B cell (primary cell): ENCODE data around the gene RNPEPL1. TPM values are rescaled to one million over a fixed set of nuclear protein-coding genes. Genes with fewer than 3 reads are reported as not detected.

Source experiments
- ATAC-seq: fragments of 200-7000 bp; cut with Tn5 transposase; one replicate; pipeline ENCODE4 v1.10.0; 2021; ENCODE audit warnings: low read depth, mild to moderate bottlenecking, moderate number of reproducible peaks, moderate library complexity
- CTCF ChIA-PET: fragments of 350-600 bp; sonication (Branson Sonifier 250); formaldehyde crosslinking; loops from one replicate; lab custom pipeline; 2021; ENCODE audit warnings: antibody characterized with exemption, inconsistent platforms; lab: Charles Lee
- POLR2A ChIA-PET: fragments of 350-600 bp; sonication (Branson Sonifier 250); formaldehyde crosslinking; loops from one replicate; lab custom pipeline; 2021; ENCODE audit warnings: antibody characterized with exemption; lab: Charles Lee
- DNase-seq: peaks from one replicate; pipeline ENCODE4 v3.0.0; 2013
- H2AFZ ChIP-seq: 2 replicates; pipeline ENCODE4 v1.6.1; 2012; ENCODE audit warnings: mild to moderate bottlenecking, low read depth, low read length; ENCODE audit not compliant: insufficient read depth, poor library complexity, severe bottlenecking
- H3K27ac ChIP-seq, 2 donors: 1 replicate in 1 of 2; 2 replicates in 1 of 2; pipeline ENCODE4 v1.5.1; 2012 to 2013; ENCODE audit warnings: low read length in 2 of 2, mild to moderate bottlenecking in 2 of 2, moderate library complexity in 1 of 2
- H3K27me3 ChIP-seq, 4 experiments: fragments of 200-600 bp in 1 of 4; sonication (generic) in 1 of 4; replicated peaks in 1 of 4; 1 replicate in 2 of 4; 2 replicates in 2 of 4; pipeline versions ENCODE4 v1.6.1 to v1.7.0; 2013 to 2016; ENCODE audit warnings: low read length in 3 of 4, mild to moderate bottlenecking in 2 of 4, mixed read lengths in 1 of 4, moderate library complexity in 1 of 4; ENCODE audit not compliant: insufficient read depth in 4 of 4, control insufficient read depth in 3 of 4; ENCODE audit errors: control extremely low read depth in 1 of 4
- H3K36me3 ChIP-seq, 2 experiments: replicated peaks in 1 of 2; 1 replicate in 1 of 2; 2 replicates in 1 of 2; pipeline versions ENCODE4 v1.6.1 to v1.7.1; 2013; ENCODE audit warnings: low read length in 1 of 2; ENCODE audit not compliant: insufficient read depth in 2 of 2, control insufficient read depth in 1 of 2; ENCODE audit errors: control extremely low read depth in 1 of 2, extremely low read depth in 1 of 2
- H3K4me1 ChIP-seq, 2 donors: fragments of 200-600 bp in 1 of 2; sonication (generic) in 1 of 2; 1 replicate in 1 of 2; 2 replicates in 1 of 2; pipeline versions ENCODE4 v1.5.1 to v1.6.1; 2013 to 2017; ENCODE audit warnings: low read length in 2 of 2; ENCODE audit not compliant: control insufficient read depth in 2 of 2, insufficient read depth in 2 of 2
- H3K4me2 ChIP-seq: replicated peaks from 2 replicates; pipeline ENCODE3; 2012; ENCODE audit warnings: mild to moderate bottlenecking, low read depth, low read length; ENCODE audit not compliant: poor library complexity, severe bottlenecking
- H3K4me3 ChIP-seq, 5 experiments: fragments of 200-600 bp in 1 of 5; sonication (generic) in 1 of 5; 1 replicate in 3 of 5; 2 replicates in 2 of 5; pipeline versions ENCODE4 v1.5.1 to v1.7.0; 2011 to 2016; ENCODE audit warnings: low read length in 4 of 5, mild to moderate bottlenecking in 4 of 5, low read depth in 2 of 5, control low read depth in 1 of 5, moderate library complexity in 1 of 5; ENCODE audit not compliant: insufficient read depth in 1 of 5; ENCODE audit errors: control extremely low read depth in 1 of 5, extremely low read depth in 1 of 5
- H3K79me2 ChIP-seq: fragments of 200-600 bp; sonication (generic); one replicate; pipeline ENCODE4 v1.6.0; 2016; ENCODE audit warnings: low read length; ENCODE audit not compliant: control insufficient read depth, insufficient read depth
- H3K9ac ChIP-seq: fragments of 200-600 bp; sonication (generic); 2 replicates; pipeline ENCODE4 v1.6.1; 2017; ENCODE audit warnings: mild to moderate bottlenecking, low read length, moderate library complexity
- H3K9me3 ChIP-seq, 3 donors: one replicate each; pipeline versions ENCODE4 v1.6.1 to v1.7.1; 2013; ENCODE audit warnings: low read length in 2 of 3; ENCODE audit not compliant: control insufficient read depth in 2 of 3, insufficient read depth in 1 of 3; ENCODE audit errors: control extremely low read depth in 1 of 3
- H4K20me1 ChIP-seq: 2 replicates; pipeline ENCODE4 v1.6.0; 2012; ENCODE audit warnings: mild to moderate bottlenecking, low read length; ENCODE audit not compliant: insufficient read depth, control insufficient read depth, poor library complexity, severe bottlenecking
- H3K27ac Mint-ChIP-seq: one replicate; pipeline ENCODE4 v1.8.0; 2021; ENCODE audit warnings: mixed read lengths
- H3K27me3 Mint-ChIP-seq: one replicate; pipeline ENCODE4 v1.8.0; 2021; ENCODE audit warnings: mixed read lengths
- H3K4me1 Mint-ChIP-seq: one replicate; pipeline ENCODE4 v1.8.0; 2021; ENCODE audit warnings: mixed read lengths
- H3K4me3 Mint-ChIP-seq: one replicate; pipeline ENCODE4 v1.8.0; 2021; ENCODE audit warnings: mixed read lengths
- H3K9me3 Mint-ChIP-seq: one replicate; pipeline ENCODE4 v1.8.0; 2022; ENCODE audit warnings: mixed read lengths; ENCODE audit not compliant: insufficient read depth
- CTCF ChIP-seq: fragments of 200-600 bp; IDR thresholded peaks from one replicate; pipeline ENCODE4 v1.8.0; 2022; ENCODE audit warnings: antibody characterized with exemption, mild to moderate bottlenecking
- EZH2 ChIP-seq: IDR thresholded peaks from 2 replicates; pipeline ENCODE4 v1.6.1; 2012; ENCODE audit warnings: borderline replicate concordance, low read depth, mild to moderate bottlenecking, moderate library complexity, low read length; ENCODE audit not compliant: insufficient read depth, poor library complexity, severe bottlenecking
- WGBS: methylation state at CpG from one replicate; pipeline ENCODE4 v1.1.5; 2013; ENCODE audit warnings: missing lambda C conversion rate; ENCODE audit not compliant: insufficient coverage; 5-methylcytosine and 5-hydroxymethylcytosine counted together
- intact Hi-C: fragments of 100-400 bp; cut with micrococcal nuclease; formaldehyde crosslinking; loops from one replicate; pipeline ENCODE4 v1.10.0; 2022
- polyA plus RNA-seq: library from polyadenylated mRNA; depleted of rRNA; stranded (reverse); fragments of >200 nt; gene quantifications from 2 replicates; pipeline ENCODE4 v1.2.3, GENCODE V29; 2012
- total RNA-seq, 2 donors: library from RNA; stranded (reverse); fragments of 120-200 nt in 1 of 2; gene quantifications; 1 replicate in 1 of 2; 2 replicates in 1 of 2; pipeline versions ENCODE4 v1.2.3 to v1.2.4, GENCODE V29; 2013 to 2022

Gene RNPEPL1
- total and polyA plus RNA-seq, 2 donors (not counting 1 experiment from before 2014, with no cell fraction given), result 103 to 109 TPM

GRCh38 chr2:240600451-240600961 is 32.2 kb downstream of the RNPEPL1 start:
- no peaks in the 10 kb centered on the region for H3K27me3 ChIP-seq
- H3K4me1 Mint-ChIP-seq, result no peaks in the 10 kb centered on the region

More at GRCh38 chr2:240600451-240600961, 32.2 kb downstream of the RNPEPL1 start:
- Mint-ChIP-seq H3K27me3 (no peaks in the 10 kb centered on the region), H3K4me3 (no peak overlapping the region), H3K9me3 (no peaks in the 10 kb centered on the region), H3K27ac (no peak overlapping the region)
- DNase-seq (no peak), ATAC-seq (no peak)
- peaks cover 0 to 25% of the 10 kb centered on the region in 2 experiments for H3K36me3 ChIP-seq
- ChIA-PET POLR2A (no interaction called here), CTCF (no interaction called here)
- TF ChIP-seq CTCF, result no peak
- TF ChIP-seq EZH2, result no peak
- peaks cover 9% of the 10 kb centered on the region for H4K20me1 ChIP-seq
- H3K4me2 ChIP-seq, result no peak overlapping the region
- no peaks in the 10 kb centered on the region for H3K9me3 ChIP-seq
- no peaks in the 10 kb centered on the region for H3K4me1 ChIP-seq
- H2AFZ ChIP-seq, result no peak overlapping the region
- no peak overlapping the region for H3K9ac ChIP-seq
- H3K79me2 ChIP-seq, result no peaks in the 10 kb centered on the region
- intact Hi-C loops, result no loop called here
- no peak overlapping the region for H3K4me3 ChIP-seq
- no peak overlapping the region for H3K27ac ChIP-seq
- 98% methylated on average over 16 of the region's 16 CpGs for WGBS
